ENCODE results near the gene HSPA1B.
"Not testable (repeated sequence)": the region's sequence is repeated elsewhere in the genome, so short reads cannot be mapped to it uniquely, and the experiment has no call there.

Gene HSPA1B

DNA sequence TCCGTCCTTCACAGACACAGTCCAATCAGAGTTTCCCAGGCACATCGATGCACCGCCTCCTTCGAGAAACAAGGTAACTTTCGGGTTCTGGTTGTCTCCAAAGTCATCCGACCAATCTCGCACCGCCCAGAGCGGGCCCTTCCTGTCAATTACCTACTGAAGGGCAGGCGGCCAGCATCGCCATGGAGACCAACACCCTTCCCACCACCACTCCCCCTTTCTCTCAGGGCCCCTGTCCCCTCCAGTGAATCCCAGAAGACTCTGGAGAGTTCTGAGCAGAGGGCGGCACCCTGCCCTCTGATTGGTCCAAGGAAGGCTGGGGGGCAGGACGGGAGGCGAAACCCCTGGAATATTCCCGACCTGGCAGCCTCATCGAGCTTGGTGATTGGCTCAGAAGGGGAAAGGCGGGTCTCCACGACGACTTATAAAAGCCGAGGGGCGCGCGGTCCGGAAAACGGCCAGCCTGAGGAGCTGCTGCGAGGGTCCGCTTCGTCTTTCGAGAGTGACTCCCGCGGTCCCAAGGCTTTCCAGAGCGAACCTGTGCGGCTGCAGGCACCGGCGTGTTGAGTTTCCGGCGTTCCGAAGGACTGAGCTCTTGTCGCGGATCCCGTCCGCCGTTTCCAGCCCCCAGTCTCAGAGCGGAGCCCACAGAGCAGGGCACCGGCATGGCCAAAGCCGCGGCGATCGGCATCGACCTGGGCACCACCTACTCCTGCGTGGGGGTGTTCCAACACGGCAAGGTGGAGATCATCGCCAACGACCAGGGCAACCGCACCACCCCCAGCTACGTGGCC is at the start of gene HSPA1B:
Gene HSPA1B (plus strand): TSS at position 453 of the 794 bp plus-strand sequence. CDS start 213 bp downstream, at position 666.
- DNase-seq (ENCODE audit: low spot score): peak; percentile 99

DNA sequence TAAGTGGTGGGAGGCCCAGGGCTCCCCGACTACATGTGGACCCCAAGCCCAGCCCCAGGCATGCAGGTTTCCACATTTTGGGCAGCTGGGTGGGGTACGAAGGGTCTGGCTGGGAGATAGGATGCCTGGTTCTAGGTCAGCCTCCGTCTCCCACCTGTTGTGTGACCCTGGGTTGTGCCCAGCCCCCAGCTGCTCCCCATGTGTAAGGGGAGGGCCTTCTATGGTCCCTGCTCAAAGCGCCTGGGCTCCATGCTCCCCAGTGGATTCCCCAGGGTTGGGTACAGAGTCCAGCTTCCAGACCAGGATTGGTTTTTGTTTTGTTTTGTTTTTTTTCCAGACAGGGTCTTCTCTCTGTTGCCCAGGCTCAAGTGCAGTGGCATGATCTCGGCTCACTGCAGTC is 49.3 kb upstream of the HSPA1B start:
- DNase-seq (ENCODE audit: low spot score): no peak

DNA sequence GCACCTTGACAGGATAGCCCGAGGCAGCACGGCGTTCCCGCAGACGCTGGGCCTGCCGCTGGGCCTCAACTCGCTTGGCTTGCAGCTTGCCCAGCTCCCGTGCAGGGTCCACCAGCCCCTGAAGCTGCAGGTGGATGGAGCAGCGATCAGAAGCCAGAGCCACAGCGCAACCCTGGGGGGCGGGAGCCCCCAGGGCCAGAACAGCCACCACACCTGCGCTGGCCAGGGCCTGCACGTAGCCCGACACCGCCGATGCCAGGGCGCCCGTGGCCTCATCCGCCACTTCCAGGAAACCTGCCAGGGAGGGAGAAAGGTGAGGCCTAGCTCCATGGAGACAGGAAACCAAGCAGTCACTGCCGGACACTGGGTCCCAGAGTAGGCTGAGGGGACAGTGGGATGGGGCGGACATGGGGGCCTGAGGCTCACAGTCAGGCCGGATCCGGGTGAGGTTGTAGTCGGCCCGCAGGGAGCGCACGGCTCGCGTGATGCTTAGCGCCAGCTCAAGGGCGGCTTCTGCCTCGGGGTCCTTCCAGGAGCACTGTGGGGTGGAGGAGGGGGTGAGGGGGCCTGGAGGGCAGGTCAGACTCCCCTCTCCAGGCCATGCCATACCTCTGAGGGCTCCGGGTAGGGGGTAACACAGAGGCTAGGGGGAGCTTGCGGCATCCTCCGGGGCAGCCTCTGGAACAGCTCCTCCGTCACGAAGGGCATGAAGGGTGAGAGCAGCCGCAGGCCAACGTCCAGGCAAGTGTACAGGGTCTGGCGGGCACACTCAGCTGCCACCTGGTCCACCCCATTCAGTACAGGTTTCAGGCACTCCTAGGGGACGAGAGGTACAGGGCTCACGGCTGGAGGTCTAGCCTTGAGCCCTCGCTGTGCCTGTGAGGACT is 48.3 kb upstream of the HSPA1B start:
- no peak for DNase-seq (ENCODE audit: low spot score)

DNA sequence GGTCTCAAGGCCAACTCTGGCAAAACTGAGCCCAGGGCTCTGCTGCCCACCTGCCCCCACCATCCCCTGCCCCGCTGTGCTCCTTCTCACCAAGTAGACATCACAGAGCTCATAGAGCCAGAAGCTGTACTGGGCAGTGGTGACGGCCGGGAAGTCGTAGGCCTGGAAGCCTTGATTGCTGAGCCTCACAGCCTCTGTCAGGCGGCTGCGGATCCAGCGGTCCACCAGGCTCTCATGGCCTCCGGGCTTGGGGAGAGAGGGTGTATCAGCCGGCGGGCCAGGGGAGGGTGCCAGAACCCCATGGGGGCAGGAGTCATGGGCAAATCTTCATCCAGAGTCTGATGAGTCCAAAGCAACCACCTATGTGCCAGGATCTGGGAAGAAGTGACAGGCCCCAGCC is 47.6 kb upstream of the HSPA1B start:
- no peak for DNase-seq (ENCODE audit: low spot score)

DNA sequence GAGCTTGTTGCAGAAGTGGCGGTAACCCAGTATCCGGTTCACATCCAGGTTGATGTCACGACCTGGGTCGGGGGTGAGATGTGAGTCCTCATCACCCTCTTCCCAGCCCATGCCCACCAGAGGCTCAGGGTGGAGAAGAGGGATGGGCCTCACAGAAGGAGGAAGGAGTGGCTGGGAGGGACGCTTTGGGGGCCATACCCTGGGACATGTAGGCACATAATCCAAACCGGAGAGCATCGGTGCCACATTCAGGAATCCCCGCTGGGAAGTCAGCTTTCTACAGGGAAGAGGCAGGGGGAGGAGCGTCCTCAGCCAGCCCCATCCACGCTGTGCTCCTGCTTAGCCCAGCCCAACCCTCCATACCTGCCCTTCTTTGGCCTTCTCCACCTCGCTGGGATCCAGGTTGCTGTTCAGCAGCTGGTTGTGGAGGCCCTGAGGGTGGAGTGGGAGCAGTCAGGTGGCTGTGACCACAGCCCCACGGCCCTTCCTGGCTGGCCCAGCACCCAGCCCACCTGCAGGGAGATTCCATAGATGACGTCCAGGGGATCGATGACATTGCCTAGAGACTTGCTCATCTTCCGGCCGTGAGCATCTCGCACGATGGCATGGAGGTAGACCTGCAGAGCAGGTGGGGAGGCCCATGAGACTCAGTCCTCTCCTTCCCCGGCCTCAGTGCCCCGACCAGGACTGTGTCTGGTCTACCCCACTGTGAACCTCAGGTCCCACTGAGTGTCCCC is 46.9 kb upstream of the HSPA1B start:
- no peak for DNase-seq (ENCODE audit: low spot score)

DNA sequence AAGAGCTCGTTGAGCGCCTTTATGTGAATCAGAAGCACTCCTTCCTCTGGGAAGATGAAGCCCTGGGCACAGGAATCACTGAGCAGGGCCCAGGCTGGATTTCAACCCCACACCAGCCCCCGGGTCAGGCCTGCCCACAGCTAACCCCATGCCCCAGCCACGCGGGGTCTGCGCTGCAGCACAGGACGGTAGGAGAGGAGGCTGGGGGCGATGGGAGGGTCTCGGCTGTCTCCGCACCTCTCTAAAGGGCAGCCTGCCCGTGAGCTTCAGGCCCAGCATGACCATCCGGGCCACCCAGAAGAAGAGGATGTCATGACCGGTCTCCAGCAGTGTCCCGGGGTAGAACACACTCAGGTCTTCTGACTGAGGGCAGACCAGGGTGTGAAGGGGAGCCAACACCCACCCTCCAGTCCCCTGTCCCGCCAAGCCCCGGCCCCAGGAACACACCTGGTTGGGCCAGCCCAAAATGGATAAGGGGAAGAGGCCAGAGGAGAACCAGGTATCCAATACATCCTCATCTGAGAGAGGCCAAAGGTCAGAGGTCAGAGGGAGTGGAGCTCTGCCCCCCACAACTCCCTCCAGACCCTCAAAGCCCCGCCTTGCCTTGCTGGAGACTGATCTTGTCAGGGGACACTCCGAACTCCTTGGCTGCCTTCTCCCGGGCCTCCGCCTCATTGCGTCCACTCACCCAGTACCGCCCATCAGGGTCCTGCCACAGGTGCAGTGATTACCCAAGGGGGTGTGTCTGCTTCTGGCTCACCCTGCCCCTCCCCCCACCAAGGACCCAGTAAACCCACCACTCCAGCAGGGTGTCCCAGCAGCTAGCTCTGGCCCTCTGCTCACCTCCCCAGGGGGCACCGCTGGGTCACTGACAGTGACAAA is 46.1 kb upstream of the HSPA1B start:
- no peak for DNase-seq (ENCODE audit: low spot score)

DNA sequence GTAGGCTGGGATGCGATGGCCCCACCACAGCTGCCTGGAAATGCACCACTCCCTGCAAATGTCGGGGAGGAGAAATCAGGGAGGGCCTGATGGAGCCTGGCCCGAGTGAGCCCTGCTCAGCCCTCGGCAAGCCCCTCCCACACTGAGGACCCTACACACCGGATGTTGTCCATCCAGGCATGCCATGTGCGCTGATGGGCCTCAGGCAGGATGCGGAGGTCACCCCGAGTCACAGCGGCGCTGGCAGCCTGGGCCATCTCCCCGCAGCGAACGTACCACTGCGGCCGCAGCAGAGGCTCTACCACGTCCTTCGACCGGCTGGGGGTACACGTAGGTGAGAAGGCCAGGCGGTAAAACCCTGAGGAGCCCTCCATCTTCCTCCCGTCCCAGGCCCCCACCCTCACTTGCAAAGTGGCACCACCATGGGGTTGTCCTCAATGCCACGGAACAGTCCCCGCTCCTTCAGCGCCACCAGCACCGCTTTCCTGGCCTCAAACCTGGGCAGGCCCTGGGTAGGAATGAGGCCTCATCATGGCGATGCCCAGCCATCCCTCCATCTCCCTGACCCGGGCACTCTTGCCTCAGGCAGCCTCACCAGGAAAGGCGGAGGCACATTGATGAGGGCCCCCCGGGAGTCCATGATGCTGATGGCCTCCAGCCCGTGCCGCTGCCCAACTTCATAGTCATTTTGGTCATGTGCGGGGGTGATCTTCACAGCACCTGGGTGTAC is 45.2 kb upstream of the HSPA1B start:
- DNase-seq (ENCODE audit: low spot score): no peak

DNA sequence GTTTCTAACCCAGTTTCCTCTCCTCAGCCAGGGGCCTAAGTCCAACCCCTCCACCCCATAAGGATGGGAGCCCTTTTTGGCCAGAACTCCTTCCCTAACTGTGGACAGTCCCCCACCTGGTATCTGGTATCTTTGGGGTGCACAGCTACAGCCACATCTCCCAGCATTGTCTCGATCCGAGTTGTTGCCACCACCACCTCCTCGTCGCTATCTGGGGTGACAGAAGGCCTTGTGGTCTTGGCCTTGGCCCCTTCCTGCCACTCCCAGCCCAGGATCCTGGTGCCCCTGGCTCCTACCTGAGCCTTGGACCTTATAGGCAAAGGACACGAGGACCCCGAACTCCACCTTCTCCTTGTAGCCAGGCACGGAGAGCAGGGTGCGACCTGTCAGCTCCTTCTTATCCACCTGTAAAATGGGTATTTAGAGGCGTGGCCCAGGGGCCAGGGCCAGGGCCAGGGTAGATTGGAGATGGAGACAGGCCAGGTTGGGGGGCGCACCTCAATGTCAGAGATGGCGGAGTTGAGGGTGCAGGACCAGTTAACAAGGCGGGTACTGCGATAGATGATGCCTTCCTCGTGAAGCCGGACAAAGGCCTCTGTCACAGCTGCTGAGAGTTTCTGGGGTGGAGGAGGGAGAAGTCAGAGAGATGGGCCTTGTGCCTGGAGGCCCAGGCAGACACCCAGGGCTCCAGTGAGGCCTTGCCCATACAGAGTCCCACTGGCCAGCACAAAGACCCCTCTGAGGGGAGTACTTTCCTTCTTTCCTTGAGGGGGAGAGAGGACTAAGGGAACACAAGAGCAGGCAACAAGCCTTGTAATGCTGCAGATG is 43.2 kb upstream of the HSPA1B start:
- DNase-seq (ENCODE audit: low spot score): peak; percentile 43

DNA sequence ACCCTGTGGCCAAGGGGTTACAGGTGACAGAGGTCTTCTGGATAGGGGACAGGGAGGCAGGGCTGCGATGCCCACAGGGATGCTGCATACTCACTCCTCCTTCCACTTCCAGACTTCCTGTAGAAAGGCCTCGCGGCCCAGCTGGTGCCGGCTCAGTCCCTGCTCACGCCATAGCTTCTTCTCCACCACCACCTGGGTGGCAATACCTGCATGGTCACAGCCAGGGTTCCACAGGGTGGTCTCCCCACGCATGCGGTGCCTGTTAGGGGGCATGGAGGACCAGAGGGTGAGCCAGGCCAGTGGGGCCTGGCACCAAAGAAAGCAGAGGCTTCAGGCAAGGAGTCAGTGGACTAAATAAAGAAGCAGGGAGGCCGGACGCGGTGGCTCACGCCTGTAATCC is 42.1 kb upstream of the HSPA1B start:
- DNase-seq (ENCODE audit: low spot score): no peak

DNA sequence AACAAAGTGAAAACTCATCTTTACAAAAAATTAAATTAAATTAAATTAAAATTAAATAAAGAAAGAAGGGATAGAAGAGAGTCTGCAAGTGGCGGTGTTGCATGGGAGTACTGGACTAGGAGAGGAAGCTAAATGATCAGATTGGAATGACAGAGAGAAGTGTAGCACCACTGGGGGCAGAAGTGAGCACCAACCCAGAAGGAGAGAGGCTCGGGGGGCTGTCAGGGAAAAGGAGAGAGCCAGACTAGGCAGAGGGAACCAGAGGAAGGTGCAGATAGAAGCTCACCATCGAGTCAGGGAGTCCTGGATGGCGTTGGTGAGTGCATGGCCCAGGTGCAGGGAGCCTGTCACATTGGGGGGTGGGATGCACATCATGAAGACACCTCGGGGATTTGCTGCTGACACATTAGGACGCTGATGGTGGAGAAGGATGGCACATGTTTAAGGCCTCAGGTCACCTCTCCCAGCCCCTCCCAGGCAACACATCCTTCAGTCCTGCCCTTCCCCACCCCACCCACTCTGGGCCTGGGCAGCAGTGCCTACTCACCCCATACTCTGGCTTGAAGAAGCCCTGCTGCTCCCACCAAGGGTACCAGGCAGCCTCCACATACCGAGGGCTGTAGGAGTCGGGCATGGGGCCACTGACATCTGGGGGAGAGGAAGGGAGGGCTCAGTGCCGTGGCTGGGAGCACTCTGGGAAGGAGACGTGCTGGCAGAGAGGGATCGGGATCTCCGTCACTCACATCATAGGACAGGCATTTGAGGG is 36.0 kb upstream of the HSPA1B start:
- DNase-seq (ENCODE audit: low spot score): no peak

DNA sequence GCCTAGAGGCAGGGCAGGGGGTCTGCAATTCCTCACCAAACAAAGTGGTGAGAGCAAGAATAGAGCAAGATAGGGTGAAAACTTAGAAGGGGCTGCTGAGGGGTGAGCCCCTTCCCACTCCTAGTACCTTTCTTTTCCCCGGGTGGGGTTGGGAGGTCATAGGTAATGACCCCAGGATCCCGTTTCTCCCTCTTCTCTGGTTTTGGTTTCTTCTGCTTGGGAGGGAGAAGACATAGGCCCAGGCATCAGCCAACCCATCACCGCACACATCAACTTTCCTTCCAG is 35.5 kb upstream of the HSPA1B start:
- DNase-seq (ENCODE audit: low spot score): no peak

DNA sequence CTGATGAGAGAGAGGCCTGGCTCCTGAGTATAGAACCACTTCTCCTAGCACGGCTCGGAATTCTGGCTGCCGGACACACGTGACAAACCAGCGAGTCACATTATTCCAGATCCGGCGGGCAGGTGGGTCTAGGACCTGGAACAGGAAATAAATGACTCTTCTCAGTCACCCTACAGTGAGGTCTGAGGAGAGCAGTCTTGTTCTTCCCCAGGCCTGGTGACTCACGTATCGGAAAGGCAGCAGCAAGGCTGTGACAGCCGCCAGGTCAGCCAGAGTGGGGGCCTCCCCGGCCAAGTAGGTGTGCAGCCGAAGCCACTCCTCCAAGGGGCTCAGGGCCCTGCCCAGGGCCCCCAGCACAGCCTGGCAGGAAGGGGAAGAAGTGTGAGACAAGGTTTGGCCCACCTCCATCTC is 34.8 kb upstream of the HSPA1B start:
- no peak for DNase-seq (ENCODE audit: low spot score)

DNA sequence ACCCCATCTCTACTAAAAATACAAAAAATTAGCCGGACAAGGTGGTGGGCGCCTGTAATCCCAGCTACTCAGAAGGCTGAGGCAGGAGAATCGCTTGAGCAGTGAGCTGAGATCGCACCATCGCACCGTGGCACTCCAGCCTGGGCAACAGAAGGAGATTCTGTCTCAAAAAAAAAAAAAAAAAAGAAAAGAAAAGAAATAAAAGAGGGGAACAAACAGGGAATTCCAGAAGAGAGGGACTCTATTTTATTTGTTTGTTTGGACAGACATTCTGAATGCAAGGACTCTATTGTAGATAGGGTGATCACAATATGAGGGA is 33.7 kb upstream of the HSPA1B start:
- DNase-seq (ENCODE audit: low spot score): not testable (repeated sequence)

DNA sequence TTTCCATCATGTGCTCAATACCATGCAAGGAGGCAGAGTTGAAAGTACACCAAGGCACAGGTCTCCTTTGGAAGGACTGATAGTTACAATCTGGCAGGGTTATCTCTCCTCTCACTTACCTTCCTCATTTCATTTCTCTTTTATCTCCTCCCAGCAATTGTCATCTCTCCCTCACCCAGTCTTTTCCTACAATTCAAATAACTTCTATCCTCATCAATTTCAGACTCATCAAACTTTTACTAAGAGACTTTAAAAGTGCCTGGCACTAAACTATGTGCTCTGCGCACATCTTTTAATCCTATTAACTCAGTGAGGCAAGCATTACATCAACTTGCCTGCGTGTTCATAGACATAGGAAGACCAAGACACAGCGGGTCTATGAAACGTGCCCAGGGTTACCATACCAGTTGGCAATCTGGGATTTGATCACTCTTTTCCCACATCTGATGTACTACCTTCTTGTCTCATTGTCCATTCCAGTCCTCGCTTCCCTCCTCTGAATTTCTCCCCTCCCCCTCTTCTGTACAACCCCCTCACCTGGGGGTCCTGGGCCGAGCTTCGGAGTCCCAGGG is 33.2 kb upstream of the HSPA1B start:
- no peak for DNase-seq (ENCODE audit: low spot score)

DNA sequence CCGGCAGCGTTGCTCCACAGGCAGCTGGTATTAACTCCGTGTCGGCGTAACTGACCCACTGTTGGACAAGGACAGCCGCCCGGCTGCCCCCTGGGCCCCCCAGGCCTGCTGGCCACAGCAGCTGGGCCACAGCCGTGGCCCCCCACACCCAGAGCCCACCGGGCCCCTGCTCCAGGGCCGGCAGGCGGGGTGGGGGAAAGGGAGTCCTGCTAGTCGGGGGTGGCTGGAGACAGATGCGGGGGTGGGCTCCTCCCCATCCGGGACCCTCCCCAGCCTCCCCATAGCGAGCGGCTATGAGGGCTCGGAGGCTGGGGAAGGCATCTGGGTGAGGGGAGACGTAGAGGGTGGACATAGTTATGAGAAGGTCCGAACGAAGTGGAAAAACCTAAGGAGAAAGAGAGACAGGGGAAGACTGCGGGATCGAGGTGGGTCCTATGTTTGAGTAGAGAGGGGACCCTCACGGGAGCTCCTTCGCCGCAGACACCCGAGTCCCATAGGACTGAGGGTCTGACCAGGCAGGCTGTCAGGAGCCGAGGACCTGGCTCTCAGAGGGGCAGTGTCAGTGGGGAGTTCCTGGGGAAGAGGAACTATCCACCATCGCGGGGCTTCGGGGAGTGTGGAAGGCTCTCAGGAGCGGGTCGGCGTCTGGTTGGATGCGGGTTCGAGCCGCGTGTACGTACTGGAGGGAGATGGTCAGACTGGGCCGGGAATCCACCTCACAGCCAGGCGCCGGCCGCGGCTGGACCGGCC is 32.5 kb upstream of the HSPA1B start:
- DNase-seq (ENCODE audit: low spot score): no peak

DNA sequence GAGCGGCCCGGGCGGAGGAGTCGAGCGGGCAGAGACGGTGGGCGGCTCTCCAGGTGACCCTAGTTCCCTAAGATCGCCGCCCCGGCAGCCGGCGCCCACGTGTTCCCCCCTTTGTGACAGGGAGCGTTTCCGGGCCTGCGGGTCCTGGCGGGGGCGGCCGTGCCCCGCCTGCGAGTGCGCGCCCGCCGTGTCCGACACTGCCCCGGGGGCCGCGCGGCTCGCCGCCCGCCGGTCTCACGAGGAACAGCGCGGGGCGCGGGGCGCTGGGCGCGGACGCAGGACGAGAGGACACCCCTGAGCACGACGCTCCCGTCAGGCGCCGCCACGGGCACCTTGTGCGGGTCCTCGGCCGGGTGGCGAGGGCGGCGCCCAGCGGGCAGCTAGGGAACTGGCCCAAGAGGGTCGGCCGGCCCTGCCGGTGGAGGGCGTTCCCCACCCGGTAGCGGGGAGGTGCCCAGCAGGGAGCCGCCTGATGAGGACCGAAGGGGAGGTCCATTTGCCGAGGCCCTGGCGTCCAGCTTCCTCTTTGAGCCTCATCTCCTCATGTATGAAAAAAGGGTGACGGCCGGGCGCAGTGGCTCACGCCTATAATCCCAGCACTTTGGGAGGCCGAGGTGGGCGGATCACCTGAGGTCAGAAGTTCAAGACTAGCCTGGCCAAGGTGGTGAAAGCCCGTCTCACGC is 31.8 kb upstream of the HSPA1B start, which contains the start of gene VARS1:
Gene VARS1 (minus strand): TSS at position 137 of the 683 bp plus-strand sequence. CDS start 535 bp downstream, outside the sequence.
- DNase-seq (ENCODE audit: low spot score): peak; percentile 86

DNA sequence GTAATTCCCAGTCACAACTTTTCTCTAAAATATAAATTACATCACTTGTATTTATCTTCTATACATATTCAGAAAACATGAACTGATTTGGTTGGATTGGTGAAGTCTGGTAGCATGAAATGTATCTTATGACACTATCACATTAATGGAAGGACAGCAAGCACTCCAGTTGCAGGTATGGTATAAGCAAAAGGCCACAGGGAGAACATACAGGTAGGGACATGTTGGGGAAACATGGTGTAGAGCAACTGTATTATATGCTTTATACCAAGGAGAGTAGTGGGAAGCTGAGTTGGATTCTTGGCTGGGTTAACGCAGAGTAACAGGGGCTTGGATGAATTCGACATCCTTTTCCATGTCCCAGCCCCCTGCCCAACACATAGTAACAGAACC is 30.5 kb upstream of the HSPA1B start:
- no peak for DNase-seq (ENCODE audit: low spot score)

DNA sequence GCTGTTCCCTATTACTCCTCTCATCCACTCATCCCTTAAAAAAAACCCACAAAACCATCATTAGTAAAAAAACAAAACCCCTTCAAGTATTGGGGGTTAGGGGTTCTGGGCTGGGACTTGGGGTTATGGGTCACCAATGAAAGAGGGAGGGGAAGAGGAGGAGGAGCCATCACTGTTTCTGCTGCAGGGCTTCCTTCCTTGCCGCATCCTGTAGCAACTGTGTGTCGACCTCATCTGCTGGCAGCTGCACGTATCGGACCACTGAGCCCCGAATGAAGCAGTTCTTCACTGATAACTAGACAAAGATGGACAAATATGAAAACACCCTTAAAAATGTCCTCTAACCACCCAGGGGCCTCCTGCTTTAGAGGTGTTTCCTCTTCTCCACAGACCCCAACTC is 29.9 kb upstream of the HSPA1B start:
- DNase-seq (ENCODE audit: low spot score): no peak
